Measurements from ENCODE around the gene SCAPER. TPM values are rescaled to one million over a fixed set of nuclear protein-coding genes. Genes with fewer than 3 reads are reported as not detected.

The SCAPER gene
- total RNA-seq, 1 experiment from 2014 or later: 10.3 TPM

GRCh38 chr15:76391847-76392246 is 513.3 kb downstream of the SCAPER start:
- TF ChIP-seq ZNF263 (CRISPR knock-in tag; IDR thresholded peaks at IDR 0.05; ENCODE audit: low read depth): no peak
- TF ChIP-seq FOXJ3 (CRISPR knock-in tag; IDR thresholded peaks at IDR 0.05; ENCODE audit: borderline replicate concordance): no peak
- no peak for TF ChIP-seq SMAD3 (CRISPR knock-in tag; IDR thresholded peaks at IDR 0.05; ENCODE audit: borderline replicate concordance)
- no peak for ATAC-seq
- Mint-ChIP-seq H3K27ac (no peak overlapping the region), H3K9me3 (no peaks in the 10 kb centered on the region), H3K4me3 (no peak overlapping the region), H3K36me3 (no peaks in the 10 kb centered on the region), H3K27me3 (ENCODE audit: low read depth) (no peaks in the 10 kb centered on the region; the same call in 1 of the 2 replicates), H3K4me1 (no peaks in the 10 kb centered on the region)
- DNase-seq (ENCODE audit: low spot score): no peak
- CTCF ChIA-PET: no interaction called here
- POLR2A ChIA-PET: no interaction called here

- H3K27me3 Mint-ChIP-seq (ENCODE audit: low read depth): no peaks in the 10 kb centered on the region; the same call in 1 of the 2 replicates
- no peak for ATAC-seq
- H3K36me3 Mint-ChIP-seq: no peaks in the 10 kb centered on the region
These were observed 513.8 kb downstream of the SCAPER start for GRCh38 chr15:76391309-76391708.

More at GRCh38 chr15:76391309-76391708, 513.8 kb downstream of the SCAPER start:
- Mint-ChIP-seq H3K9me3 (no peaks in the 10 kb centered on the region), H3K4me3 (no peak overlapping the region), H3K4me1 (no peaks in the 10 kb centered on the region), H3K27ac (no peak overlapping the region)
- DNase-seq (ENCODE audit: low spot score): no peak
- ChIA-PET CTCF (no interaction called here), POLR2A (no interaction called here)
- TF ChIP-seq SOX15 (CRISPR knock-in tag; IDR thresholded peaks at IDR 0.05) (no peak), ZNF512 (CRISPR knock-in tag; IDR thresholded peaks at IDR 0.05; ENCODE audit: borderline replicate concordance) (no peak), ZNF532 (CRISPR knock-in tag; IDR thresholded peaks at IDR 0.05; ENCODE audit: borderline replicate concordance) (no peak), IRF2 (CRISPR knock-in tag; IDR thresholded peaks at IDR 0.05; ENCODE audit: borderline replicate concordance, low read depth) (no peak), NR2C2 (CRISPR knock-in tag; IDR thresholded peaks at IDR 0.05) (no peak), PREB (CRISPR knock-in tag; IDR thresholded peaks at IDR 0.05; ENCODE audit: borderline replicate concordance) (no peak), CDX4 (CRISPR knock-in tag; IDR thresholded peaks at IDR 0.05; ENCODE audit: borderline replicate concordance) (no peak), E2F1 (CRISPR knock-in tag; IDR thresholded peaks at IDR 0.05) (no peak)

Data from WTC11 (cell line).